Measurements from ENCODE around the gene SUN2.

DNA sequence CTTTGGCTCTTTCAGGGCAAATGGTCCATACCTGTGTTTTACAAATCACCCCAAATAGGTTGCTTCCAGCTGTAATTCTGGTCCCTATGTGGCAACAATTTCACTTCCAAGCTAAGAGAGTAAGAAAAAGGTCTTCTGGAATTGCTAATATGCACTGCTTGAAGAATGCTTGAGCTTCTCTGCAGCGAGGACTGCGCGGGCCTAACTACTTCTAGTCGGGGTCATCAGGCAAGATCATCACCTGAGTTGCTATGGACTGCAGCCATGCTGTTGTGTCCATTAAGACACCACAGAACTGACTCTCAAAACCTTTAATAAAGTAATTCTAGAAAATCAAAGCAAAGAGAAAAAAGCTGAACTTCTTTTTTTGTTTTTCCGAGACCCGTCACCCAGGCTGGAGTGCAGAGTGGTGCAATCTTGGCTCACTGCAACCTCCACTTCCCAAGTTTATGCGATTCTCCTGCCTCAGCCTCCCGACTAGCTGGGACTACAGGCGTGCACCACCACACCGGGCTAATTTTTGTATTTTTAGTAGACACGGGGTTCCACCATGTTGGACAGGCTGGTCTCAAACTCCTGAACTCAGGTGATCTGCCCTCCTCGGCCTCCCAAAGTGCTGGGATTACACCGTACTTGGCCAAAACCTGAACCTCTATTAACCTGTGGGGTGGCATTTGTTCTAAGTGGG lies 57.2 kb downstream of the SUN2 start:
- TF ChIP-seq POLR2A (IDR thresholded peaks at IDR 0.05; ENCODE audit: low read depth, low read length), result no peak
- no peak for TF ChIP-seq TAF1 (IDR thresholded peaks at IDR 0.05; ENCODE audit: borderline replicate concordance, low read depth, low read length)
- no peak for TF ChIP-seq POLR2AphosphoS5 (IDR thresholded peaks at IDR 0.05; ENCODE audit: low read depth, low read length)
